ENCODE data around the gene FCGBP. TPM values are rescaled to one million over a fixed set of nuclear protein-coding genes. Genes with fewer than 3 reads are reported as not detected.

The FCGBP gene
- total RNA-seq, 1 donor from 2014 or later: 0.49 TPM

DNA sequence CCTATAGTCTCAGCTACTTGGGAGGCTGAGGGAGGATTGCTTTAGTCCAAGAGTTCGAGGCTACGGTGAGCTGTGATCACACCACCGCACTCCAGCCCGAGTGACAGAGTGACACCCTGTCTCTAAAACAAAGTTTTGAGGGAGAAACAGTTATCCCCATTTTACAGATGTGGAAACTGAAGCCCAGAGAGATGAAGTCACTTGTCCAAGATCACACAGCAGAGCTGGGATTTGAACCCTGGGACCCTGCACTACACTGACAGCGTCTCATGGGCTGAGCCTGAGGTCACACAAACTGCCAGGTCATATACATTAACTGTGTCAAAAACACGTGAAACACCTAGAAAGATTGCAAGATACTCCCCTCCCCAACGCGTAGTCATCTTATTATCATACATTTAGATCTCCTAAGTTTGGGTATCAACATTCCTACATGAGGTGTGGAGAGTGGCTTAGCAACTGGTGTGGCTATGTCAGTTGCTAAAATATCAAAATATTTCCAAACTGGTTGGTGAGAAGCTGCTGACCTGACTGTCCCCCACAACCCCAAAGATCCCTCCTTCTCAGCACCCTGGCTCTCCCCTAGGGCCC, 8.2 kb downstream of the FCGBP start:
- no peaks in the 10 kb centered on the region for H3K36me3 Mint-ChIP-seq (ENCODE audit: unreplicated experiment)
- H3K4me3 Mint-ChIP-seq (ENCODE audit: unreplicated experiment): no peak overlapping the region
- no peaks in the 10 kb centered on the region for H3K27me3 Mint-ChIP-seq (ENCODE audit: unreplicated experiment)
- TF ChIP-seq, protein P1, sequence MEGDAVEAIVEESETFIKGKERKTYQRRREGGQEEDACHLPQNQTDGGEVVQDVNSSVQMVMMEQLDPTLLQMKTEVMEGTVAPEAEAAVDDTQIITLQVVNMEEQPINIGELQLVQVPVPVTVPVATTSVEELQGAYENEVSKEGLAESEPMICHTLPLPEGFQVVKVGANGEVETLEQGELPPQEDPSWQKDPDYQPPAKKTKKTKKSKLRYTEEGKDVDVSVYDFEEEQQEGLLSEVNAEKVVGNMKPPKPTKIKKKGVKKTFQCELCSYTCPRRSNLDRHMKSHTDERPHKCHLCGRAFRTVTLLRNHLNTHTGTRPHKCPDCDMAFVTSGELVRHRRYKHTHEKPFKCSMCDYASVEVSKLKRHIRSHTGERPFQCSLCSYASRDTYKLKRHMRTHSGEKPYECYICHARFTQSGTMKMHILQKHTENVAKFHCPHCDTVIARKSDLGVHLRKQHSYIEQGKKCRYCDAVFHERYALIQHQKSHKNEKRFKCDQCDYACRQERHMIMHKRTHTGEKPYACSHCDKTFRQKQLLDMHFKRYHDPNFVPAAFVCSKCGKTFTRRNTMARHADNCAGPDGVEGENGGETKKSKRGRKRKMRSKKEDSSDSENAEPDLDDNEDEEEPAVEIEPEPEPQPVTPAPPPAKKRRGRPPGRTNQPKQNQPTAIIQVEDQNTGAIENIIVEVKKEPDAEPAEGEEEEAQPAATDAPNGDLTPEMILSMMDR (IDR thresholded peaks at IDR 0.05; ENCODE audit: partially characterized antibody, unreplicated experiment): no peak
- no peak for DNase-seq
- no peaks in the 10 kb centered on the region for H3K4me1 Mint-ChIP-seq (ENCODE audit: low read depth, unreplicated experiment)
- no peak overlapping the region for H3K27ac Mint-ChIP-seq (ENCODE audit: unreplicated experiment)
- peaks cover 2% of the 10 kb centered on the region for H3K9me3 Mint-ChIP-seq (ENCODE audit: unreplicated experiment)

DNA sequence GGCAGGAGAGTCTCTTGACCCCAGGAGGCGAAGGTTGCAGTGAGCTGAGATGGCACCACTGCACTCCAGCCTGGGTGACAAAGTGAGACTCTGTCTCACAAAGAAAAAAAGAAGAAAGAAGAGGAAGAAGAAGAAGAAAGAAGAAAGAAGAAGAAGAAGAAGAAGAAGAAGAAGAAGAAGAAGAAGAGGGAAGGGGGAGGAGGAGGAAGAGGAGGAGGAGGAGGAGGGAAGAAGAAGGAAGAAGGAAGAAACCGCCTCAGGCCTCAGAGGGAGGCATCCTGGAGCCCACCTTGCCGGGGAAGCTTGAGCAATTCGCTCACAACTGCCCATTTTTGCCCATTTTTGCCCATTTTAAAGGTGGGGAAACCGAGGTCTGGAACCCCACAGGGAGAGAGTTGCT, 9.5 kb downstream of the FCGBP start:
- TF ChIP-seq, protein P1 (IDR thresholded peaks at IDR 0.05; ENCODE audit: partially characterized antibody, unreplicated experiment): no peak
- H3K36me3 Mint-ChIP-seq (ENCODE audit: unreplicated experiment): no peaks in the 10 kb centered on the region
- H3K4me3 Mint-ChIP-seq (ENCODE audit: unreplicated experiment): no peak overlapping the region
- H3K4me1 Mint-ChIP-seq (ENCODE audit: low read depth, unreplicated experiment): no peaks in the 10 kb centered on the region
- H3K27ac Mint-ChIP-seq (ENCODE audit: unreplicated experiment): no peak overlapping the region
- H3K27me3 Mint-ChIP-seq (ENCODE audit: unreplicated experiment): no peaks in the 10 kb centered on the region
- DNase-seq: no peak
- H3K9me3 Mint-ChIP-seq (ENCODE audit: unreplicated experiment): peaks cover 2% of the 10 kb centered on the region

DNA sequence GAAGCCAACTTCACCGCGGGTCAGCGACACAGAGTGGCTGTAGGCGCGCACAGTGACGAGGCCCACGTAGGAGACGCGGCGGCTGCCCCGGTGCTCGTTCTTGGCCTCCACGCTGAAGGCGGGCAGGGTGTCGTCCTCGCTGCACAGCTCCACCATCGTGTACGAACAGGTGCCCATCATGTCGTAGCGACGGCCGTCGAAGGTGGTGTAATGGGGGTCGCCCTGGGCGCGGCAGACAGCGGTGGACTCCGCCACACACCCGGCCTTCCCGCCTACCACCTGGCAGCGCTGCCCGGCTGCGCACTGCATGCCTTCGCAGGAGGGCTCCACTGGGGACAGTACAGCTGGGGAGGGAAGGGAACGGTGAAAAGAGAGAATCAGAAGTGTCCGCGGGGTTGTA, 10.0 kb downstream of the FCGBP start:
- Mint-ChIP-seq H3K27me3 (ENCODE audit: unreplicated experiment) (no peaks in the 10 kb centered on the region), H3K4me1 (ENCODE audit: low read depth, unreplicated experiment) (no peaks in the 10 kb centered on the region), H3K36me3 (ENCODE audit: unreplicated experiment) (peaks cover 3% of the 10 kb centered on the region), H3K9me3 (ENCODE audit: unreplicated experiment) (no peaks in the 10 kb centered on the region), H3K4me3 (ENCODE audit: unreplicated experiment) (no peak overlapping the region), H3K27ac (ENCODE audit: unreplicated experiment) (no peak overlapping the region)
- TF ChIP-seq, protein P1 (IDR thresholded peaks at IDR 0.05; ENCODE audit: partially characterized antibody, unreplicated experiment): no peak
- no peak for DNase-seq

DNA sequence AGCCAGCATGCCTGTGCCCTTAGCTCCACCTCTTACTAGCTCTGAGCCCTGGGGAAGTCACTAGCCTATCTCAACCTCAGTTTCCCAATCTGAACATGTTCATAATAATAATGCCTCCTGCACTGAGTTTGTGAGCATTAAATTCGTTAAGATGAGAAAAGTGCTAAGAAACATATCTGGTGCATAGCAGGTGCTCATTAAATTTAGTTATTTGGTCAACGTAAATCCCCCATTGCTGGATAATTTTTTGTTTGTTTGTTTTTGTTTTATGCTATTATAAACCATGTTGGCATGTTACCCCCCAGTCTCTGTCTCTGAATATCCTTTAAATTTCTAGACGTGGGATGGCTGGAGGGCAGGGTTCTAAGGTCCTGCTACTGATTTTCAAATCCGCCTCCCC, 10.6 kb downstream of the FCGBP start:
- no peak overlapping the region for H3K27ac Mint-ChIP-seq (ENCODE audit: unreplicated experiment)
- no peaks in the 10 kb centered on the region for H3K4me1 Mint-ChIP-seq (ENCODE audit: low read depth, unreplicated experiment)
- no peak for DNase-seq
- no peak overlapping the region for H3K4me3 Mint-ChIP-seq (ENCODE audit: unreplicated experiment)
- peaks cover 5% of the 10 kb centered on the region for H3K36me3 Mint-ChIP-seq (ENCODE audit: unreplicated experiment)
- H3K9me3 Mint-ChIP-seq (ENCODE audit: unreplicated experiment): no peaks in the 10 kb centered on the region
- H3K27me3 Mint-ChIP-seq (ENCODE audit: unreplicated experiment): no peaks in the 10 kb centered on the region
- TF ChIP-seq, protein P1 (IDR thresholded peaks at IDR 0.05; ENCODE audit: partially characterized antibody, unreplicated experiment): no peak

DNA sequence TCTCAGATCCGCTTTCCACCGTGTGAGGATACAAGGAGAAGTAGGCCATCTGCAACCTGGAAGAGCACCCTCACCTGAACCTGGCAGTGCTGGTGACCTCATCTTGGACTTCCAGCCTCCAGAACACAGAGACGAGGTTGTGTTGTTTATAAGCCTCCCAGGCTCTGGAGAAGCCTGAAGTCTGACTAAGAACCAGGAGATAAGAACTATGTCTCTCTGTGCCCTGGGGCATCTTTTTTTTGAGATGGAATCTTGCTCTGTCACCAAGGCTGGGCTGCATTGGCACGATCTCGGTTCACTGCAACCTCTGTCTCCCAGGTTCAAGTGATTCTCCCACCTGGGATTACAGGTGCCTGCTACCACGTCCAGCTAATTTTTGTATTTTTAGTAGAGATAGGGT, 14.5 kb downstream of the FCGBP start:
- Mint-ChIP-seq H3K27me3 (ENCODE audit: unreplicated experiment) (peaks cover 8% of the 10 kb centered on the region), H3K27ac (ENCODE audit: unreplicated experiment) (no peak overlapping the region), H3K9me3 (ENCODE audit: unreplicated experiment) (no peaks in the 10 kb centered on the region), H3K36me3 (ENCODE audit: unreplicated experiment) (peaks cover 5% of the 10 kb centered on the region), H3K4me1 (ENCODE audit: low read depth, unreplicated experiment) (no peaks in the 10 kb centered on the region), H3K4me3 (ENCODE audit: unreplicated experiment) (no peak overlapping the region)
- DNase-seq: no peak
- TF ChIP-seq, protein P1 (IDR thresholded peaks at IDR 0.05; ENCODE audit: partially characterized antibody, unreplicated experiment): no peak
